Gastroesophageal sphincter (tissue), 3 donors: ENCODE measurements around the gene TEX101.
"Not testable (repeated sequence)": the region's sequence is repeated elsewhere in the genome, so short reads cannot be mapped to it uniquely, and the experiment has no call there.

Experiments used
- POLR2A ChIP-seq, 2 donors: fragments of 450-650 bp; IDR thresholded peaks; one replicate each; pipeline ENCODE4 v1.6.1; 2017; ENCODE audit warnings: antibody characterized with exemption in 2 of 2, mild to moderate bottlenecking in 2 of 2, moderate library complexity in 1 of 2
- POLR2AphosphoS5 ChIP-seq: sonication (generic); formaldehyde crosslinking; IDR thresholded peaks from one replicate; pipeline ENCODE4 v1.6.1; 2017; ENCODE audit warnings: antibody characterized with exemption
- TF ChIP-seq, protein P1 (sequence below), 4 experiments: fragments of 200-600 bp in 2 of 4; fragments of 450-650 bp in 2 of 4; sonication (generic) in 1 of 4; IDR thresholded peaks; one replicate each; pipeline ENCODE4 v1.5.1; 2017 to 2019; ENCODE audit warnings: antibody characterized with exemption in 4 of 4, mild to moderate bottlenecking in 2 of 4, moderate library complexity in 2 of 4

DNA sequence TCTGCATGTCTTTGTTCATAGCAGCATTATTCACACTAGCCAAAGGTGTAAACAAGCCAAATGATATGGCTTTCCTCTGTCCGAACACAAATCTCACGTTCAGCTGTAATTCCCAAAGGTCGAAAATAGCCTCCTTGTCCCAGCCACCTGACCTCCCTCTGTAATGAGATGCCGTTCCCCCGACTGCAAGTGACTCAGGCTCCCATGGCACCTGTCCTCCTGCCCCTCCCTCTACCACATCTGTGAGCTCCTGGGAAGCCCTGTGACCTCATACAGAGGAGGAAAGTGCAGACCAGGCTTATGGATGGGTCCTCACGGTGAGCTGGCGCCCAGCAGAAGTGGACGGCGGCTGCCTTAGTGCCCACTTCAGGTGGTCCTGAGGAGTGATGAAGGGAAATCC lies 45.8 kb upstream of the TEX101 start:
- TF ChIP-seq, protein P1, sequence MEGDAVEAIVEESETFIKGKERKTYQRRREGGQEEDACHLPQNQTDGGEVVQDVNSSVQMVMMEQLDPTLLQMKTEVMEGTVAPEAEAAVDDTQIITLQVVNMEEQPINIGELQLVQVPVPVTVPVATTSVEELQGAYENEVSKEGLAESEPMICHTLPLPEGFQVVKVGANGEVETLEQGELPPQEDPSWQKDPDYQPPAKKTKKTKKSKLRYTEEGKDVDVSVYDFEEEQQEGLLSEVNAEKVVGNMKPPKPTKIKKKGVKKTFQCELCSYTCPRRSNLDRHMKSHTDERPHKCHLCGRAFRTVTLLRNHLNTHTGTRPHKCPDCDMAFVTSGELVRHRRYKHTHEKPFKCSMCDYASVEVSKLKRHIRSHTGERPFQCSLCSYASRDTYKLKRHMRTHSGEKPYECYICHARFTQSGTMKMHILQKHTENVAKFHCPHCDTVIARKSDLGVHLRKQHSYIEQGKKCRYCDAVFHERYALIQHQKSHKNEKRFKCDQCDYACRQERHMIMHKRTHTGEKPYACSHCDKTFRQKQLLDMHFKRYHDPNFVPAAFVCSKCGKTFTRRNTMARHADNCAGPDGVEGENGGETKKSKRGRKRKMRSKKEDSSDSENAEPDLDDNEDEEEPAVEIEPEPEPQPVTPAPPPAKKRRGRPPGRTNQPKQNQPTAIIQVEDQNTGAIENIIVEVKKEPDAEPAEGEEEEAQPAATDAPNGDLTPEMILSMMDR (IDR thresholded peaks at IDR 0.05) = not testable (repeated sequence)
- TF ChIP-seq POLR2A (IDR thresholded peaks at IDR 0.05); POLR2AphosphoS5: not testable (repeated sequence)
